GM18519 (cell line): Measurements from ENCODE around the gene LIMK2.
"Not testable (repeated sequence)": the region's sequence is repeated elsewhere in the genome, so short reads cannot be mapped to it uniquely, and the experiment has no call there.

Experiments used
- ATAC-seq: cut with Tn5 transposase; IDR thresholded peaks from one replicate; pipeline ENCODE4 v1.9.1; 2021; ENCODE audit warnings: mild to moderate bottlenecking, moderate library complexity; ENCODE audit not compliant: unreplicated experiment, low FRiP score

The LIMK2 gene

DNA sequence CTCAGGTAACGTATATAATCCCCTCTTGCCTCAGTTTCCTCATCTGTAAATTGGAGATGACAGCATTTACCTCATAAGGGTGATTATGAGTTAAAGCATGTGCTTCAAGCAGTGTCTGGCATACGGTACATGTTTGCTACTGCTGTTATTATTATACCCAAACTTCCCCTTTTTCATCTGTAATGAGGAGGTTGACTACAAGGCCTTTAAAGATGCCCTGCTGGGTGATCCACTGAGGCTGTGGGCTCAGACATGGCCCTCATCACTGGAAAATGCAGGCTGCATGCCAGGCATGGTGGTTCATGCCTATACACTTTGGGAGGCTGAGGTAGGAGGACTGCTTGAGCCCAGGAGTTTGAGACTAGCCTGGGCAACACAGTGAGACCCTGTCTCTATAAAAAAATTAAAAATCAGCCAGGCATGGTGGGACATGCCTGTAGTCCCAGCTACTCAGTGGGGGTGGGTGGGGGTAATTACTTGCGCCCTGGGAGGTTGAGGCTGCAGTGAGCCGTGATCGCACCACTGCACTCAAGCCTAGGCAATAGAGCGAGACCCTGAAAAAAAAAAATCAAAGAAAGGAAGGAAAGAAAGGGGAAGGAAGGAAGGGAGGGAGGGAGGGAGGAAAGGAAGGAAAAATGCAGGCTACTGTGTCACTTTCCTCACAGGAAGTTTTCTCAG, 75.9 kb downstream of the LIMK2 start:
- no peak for ATAC-seq

DNA sequence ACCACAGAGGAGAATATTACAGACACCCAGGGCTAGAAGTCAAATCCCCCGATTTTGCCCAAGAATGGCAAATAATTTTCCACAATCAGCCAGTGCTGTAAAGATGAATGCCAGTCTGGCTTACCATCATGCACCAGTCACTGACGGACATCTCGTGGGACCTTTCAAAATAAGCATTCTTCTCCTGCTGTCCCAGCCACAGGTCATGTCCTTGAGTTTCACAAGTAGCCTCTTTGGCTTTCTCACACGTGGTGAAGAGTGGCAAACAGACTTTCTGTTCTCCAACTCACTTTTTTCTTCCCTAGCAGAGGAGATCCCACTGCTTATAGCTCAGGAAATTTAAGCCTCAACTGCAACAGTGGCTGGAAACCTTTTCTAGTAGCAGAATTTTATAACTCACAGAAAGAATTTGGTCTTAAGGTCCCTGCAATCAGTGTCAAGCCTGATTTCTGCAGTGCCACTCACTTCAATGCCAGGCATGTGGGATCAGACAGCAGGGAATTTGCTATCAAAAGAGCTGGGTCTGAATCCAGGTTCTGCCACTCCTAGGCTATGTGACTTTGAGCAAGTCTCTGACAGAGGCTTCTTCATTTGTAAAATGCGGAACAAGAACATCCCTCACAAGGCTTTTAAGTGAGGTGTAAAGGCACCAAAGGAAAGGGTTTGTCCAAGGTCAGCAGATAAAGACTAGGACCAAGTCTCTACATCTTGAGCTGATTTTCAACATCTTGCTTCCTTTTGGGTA, 76.6 kb downstream of the LIMK2 start:
- ATAC-seq: no peak

DNA sequence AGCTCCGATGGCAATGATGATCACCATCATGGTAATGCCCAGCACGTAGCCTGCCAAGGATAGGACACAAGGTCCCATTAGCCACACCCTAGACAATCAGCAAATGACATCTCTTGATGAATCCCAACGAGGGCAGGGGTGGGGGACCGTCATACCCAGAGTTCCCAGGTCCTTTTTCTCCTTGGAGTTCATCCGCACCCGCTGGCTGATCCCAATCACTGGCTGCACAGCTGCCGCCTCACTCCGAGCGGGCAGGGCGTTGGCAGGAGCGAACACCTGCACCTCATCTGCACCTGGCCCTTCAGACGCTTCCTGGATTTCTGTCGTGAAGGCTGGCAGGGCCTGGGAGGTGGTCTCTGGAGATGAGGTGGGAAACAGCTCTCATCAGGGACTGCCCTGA, 77.2 kb downstream of the LIMK2 start:
- no peak for ATAC-seq

DNA sequence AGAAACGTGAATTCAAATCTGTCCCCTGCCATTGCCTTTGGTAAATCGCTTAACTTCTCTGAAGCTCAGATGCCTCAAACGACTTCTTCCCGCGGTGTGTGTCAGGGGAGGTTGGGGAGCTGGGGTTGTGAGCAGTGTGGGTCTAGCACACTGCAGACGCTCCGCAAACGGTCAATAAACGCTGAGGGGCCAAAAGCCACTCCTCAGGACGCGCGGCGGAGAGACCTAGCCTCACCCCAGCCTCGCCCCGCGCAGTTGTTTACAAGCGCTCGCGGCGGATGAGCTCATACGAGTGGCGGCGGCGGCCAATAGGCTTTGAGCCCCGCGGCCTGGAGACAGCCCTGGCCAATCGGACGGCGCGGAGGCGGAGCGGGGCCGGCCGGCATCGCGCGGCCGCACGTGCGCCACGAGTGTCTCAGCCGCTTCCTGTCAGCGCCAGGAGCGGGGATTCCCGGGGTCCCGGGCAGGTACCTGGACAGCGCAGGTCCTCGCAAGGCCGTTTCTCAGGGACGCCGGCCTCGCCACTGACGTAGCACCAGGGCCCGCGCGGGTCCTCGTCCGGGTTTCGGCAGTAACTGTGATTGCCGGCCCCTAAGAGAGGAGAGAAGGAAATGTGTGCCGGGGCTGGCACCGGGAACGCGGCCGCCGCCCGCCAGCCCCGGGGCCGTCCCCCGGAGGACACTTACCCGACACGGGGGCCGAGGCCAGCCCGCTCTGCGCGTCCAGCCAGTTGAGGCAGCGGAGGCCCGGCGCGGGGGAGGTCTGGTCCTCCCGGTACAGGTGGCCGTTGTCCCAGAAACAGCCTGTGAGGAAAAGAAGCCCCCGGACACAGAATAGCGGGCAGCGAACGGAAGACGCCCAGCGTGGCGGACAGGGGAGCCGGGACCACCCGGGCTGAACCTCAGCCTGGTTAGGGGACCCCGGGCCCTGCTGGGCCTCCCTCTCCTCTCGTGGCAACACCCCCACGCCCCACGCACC, 78.7 kb downstream of the LIMK2 start:
- ATAC-seq: peak; percentile 59

DNA sequence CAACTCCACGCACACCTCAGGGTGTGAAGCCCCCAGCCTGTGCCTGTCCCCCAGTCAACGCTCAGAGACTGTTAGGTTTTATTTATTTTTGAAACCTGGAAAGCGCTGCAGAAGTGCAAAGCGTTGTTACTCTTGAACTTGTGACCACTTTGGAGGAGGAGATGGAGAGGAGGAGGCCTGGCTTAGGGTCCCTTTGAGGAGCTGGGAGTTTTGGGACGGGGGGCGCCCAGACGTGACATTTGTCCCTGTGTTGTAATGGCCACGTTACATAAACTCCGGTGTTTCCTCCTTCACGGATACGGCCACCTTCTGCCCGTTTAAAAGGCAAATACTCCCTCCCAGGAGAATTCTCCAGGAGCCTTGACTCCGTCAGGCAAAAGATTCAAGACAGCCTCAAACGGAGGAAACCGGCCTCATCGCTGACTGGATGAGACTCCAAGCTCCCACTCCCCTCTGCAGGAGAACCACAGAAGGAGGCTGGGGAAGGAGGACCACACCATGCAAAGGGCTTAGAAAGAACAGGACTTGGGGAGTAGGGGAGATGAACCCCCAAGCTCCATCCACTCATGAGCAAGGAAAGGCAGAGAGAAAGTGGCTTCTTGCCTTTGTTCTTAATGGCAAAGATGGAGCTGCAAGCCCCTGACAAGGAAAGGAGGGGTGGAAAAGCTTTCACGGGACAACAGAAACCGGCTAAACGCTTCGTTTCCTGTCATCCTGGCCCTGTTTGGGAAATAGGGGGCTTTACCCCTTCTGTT, 79.6 kb downstream of the LIMK2 start:
- no peak for ATAC-seq

DNA sequence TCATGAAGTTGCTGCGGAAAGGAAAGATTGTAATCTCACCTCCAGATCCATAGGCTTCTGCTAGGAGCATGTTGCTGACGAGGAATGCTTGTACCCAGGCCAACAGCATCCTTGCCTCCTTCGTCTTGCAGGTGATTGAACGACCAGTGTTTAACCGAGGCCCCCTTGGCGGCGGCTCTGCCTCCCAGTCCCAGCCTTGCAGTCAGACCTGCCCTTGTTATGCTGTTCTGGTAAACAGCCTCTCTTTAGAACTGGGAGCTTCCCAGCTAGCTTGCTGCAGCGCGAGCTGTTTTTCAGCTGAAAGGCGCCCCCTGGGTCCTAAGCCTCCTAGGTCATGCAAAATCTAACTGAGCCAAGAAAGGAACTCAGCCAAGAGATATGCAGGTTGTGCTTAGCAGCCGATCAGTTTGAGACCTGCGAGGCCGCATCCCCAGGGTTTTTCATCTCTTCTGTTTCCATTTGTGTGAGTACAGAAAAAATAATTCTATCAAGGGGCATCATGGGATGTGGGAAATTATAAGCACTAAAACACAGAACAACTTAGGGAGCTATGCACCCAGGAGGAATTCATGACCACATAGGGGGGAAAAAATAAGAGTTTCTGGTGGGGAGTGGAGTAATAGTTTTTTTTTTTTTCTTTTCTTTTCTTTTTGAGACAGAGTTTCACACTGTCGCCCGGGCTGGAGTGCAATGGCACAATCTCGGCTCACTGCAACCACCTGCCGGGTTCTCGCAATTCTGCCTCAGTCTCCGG, 80.3 kb downstream of the LIMK2 start, which contains the start of gene PIK3IP1:
Gene PIK3IP1 (minus strand): TSS at position 253 of the 754 bp plus-strand sequence. CDS start 144 bp downstream, at position 109.
- no peak for ATAC-seq

DNA sequence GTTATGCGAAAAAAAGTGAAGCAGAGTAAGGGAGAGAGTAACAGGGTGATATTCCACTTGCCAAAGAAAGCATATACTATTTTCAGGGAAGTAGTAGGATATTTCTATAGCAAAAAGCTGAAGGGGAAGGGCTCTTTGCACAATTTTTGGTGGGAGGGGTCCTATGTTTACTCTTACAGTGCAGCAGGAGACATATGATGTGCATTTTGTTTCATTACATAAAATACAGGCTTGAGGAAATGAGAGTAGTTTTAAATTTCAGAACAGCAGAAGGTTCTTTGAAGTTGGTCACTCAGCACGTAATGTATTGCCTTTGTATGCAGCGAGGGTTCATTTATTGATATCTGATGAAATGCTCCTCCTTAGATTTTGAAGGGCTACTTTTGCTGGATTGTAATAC, 83.3 kb downstream of the LIMK2 start:
- ATAC-seq: no peak

DNA sequence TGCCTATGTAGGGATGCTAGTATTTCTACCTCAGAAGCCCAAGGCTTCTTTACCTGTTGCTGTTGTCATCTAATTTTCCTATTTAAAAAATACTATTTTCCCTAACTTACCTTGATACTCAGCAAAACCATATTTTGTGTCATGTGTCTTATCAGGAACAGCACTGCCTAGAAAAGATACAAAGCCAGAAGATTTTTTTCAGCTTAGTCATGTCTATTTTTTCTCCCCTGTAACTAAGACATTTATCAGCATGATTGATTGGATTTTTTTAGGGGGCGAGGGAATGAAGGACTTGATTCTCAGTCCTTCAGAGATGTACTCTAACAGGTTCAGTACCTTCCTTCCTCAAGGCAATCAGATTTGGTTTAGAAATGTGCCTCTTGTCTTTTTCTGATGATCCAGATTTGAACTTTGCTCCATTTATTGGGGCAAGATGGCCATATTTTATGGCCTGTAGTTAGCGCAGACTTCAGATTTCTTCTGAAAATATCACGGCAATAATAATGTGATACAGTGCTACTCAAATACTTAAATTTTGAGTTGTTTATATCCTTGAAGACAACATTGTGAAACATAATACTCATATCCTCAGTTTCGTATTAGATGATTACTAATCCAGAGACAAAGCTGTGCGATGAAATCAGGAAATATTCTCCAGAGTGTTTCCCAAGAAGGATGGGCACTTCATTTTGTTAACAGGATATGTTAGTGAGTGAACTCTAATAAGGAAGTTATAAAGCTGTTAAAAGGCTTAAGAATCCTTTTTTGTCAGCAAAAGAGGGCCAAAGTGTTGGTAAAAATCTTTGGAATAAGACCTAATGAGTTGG, 83.9 kb downstream of the LIMK2 start:
- no peak for ATAC-seq

DNA sequence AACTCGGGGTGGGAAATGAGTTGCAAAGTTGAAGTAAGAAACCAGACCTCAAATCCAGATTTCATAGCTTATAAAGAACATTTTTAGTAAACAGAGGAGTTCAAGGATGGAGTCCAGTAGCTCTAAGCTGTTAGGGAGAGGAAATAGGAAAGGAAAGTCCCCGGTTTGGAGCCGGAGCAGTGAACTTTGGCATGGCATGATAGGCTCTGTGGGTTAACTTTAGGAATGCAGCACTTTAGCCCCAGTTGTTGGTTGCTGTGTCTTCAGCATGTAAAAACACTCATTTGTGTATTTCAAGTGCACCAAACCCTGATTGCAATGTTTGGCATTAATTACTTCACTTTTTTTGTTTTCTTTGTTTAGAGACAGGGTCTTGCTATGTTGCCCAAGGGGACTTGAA, 88.8 kb downstream of the LIMK2 start:
- ATAC-seq: no peak

DNA sequence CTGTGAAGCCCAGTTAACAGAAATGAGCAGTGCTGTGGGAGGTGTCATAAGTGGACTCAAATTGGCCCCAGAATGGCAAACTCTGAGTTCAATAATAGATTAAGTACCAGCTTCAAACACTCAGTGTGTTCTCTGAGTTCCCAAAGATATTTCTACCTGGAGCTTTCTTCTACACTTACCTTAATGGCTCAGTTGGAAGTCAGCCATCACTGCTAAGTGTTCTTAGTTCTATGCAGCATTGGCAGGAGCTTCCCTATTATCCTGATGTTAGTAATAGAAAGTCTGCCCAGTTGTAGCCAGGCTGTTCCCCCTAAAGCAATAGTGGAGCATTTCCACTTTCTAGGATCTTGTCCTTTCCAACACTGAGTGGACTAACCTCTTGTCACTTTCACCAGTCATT, 89.9 kb downstream of the LIMK2 start:
- no peak for ATAC-seq

DNA sequence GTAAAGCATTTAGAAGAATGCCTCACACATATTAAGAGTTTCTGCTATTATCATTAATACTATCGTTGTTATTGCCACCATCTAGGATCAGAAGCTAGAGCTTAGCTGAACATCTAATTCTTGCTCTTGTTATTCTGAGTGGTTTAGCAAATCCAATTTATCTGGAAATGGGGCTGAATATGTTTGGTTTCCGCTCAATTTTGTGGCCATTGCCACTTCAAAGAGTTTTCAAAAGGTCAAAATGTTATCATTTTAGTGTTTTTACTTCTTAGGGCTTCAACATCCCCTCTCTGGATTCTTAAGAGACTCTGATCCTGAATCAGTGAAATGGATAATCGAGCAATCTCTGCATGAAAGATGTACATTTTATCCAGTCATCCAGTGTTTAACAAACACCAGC, 90.4 kb downstream of the LIMK2 start:
- ATAC-seq: no peak

DNA sequence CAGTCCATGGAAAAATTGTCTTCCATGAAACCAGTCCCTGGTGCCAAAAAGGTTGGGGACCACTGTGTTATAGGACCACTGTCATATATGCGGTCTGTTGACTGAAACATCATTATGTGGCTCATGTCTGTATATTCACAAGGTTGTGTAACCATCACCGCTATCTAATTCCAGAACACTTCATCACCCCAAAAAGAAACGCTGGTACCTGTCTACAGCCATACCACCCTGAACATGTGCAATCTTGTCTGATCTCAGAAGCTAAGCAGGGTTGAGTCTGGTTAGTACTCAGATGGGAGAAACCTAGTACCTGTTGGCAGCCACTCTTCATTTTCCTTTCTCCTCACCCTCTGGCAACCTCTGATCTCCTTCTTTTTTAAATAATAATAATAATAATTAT, 93.1 kb downstream of the LIMK2 start:
- ATAC-seq: no peak

DNA sequence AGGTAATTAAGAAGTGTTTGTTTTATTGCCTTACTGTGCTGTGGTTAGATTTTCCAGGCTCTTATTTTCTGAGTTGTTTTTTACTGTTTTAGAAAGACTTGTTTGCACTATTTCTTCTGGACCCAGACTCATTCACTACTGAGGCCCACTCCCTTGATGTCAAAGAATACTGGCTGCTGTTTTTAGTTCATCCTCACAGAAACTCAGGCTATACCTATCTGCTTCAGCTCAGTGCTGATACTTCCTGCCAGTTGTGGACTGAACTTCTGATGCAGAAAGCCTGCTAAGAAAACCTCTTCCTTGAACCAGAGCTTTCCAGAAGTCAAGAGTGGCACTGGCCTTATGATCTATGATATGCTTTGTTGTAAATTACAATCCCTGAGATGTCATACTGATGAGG, 96.1 kb downstream of the LIMK2 start:
- no peak for ATAC-seq

DNA sequence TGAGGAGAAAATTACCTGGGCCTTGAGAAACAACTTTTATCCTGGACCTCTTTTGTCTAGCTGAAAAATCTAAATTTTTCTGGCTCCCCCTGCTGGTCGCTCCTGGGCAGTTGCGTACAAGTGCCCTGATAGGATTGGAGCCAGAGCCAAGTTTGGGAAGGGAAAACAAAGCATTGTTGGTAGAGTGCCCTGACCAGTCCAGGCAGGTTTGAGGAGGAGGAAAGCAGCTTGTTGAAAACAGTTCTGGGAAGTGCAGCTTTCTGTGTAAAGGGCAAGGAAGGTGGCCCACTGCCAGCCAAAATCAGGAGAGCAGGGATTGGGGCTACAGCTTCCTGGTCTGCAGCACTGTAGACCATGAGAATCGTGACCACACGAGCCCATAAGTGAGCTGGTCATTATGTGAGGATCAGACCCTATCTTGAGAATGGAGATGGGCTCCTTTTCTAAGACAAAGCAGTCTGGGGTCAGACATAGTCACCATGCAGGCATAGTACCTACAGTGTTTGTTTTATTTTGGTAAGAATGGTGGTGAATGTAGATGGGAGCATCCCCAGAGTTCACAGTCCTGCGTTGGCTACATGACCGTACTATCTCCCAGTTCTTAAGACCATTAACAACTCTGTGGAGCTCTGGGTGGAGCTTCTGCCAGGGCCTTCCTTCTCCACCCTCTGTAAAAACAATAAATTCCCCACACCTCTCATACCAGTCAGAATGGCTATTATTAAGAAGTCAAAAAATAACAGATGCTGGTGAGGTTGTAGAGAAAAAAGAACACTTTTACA, 101.5 kb downstream of the LIMK2 start:
- ATAC-seq: no peak

DNA sequence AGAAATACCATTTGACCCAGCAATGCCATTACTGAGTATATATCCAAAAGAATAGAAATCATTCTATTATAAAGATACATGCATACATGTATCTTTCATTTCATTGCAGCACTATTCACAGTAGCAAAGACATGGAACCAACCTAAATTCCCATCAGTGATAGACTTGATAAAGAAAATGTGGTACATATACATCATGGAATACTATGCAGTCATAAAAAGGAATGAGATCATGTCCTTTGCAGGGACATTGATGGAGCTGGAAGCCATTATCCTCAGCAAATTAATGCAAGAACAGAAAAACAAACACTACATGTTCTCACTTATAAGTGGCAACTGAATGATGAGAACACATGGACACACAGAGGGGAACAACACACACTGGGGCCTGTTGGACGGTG, 102.1 kb downstream of the LIMK2 start:
- ATAC-seq: not testable (repeated sequence)

DNA sequence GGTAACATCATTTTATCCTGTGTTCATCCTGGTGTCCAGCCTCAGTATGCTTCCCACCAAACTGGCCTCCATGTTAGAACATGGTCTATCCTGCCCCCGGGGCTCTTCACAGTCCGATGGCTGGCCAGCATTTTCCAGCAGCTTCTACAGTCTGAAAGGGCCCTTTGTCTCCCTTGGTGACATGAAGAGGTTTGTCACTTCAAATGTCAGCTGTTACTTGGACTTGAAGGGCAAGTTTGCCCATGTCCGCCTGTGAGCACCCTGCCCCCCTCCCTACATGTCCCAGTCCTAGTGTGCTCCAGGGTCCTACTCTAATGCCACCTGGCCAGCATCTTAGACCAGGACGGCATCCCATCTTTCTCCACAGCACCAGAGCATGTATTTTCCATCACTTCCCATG, 109.3 kb downstream of the LIMK2 start:
- ATAC-seq: no peak

DNA sequence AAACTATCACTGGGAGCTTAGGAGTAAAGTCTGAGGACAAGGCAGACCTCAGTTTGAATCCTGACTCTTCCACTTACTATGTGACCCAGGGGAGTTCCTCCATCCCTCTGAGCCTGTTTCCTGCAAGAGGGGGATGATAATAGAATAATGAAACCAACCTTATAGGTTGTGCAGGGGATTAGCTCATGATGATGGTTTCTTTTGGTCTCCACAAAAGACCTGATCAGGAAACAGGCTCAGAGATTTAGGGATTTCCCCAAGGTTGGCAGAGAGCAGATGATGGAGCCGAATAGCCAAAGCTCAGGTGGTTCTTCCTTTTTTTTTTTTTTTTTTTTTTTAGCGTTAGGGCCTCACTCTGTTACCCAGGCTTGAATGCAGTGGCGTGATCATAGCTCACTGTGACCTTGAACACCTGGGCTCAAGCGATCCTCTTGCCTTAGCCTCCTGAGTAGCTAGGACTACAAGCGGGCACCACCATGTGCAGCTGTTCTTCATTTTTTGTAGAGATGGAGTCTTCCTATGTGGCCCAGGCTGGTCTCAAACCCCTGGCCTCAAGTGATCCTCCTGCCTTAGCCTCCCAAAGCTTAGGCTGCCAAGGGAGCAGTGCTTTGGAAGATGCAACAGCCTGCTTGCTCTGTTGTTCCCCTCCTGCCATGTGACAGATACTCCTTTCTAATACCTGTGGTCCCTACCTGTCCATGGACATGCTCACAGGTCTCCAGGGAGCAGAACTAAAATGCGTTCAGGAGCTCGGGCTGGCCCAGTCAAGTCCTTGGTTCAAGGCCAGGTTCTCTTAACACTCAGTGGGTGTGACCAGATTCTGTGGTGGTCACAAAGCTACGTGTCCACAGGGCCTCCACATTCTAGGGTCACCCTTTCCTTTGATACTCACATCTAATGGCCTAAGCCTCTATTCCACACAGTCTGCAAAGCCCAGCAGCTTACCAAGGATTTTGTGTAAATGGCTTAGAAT, 111.8 kb downstream of the LIMK2 start:
- no peak for ATAC-seq
